ENCODE results near the gene C6orf120. TPM values are rescaled to one million over a fixed set of nuclear protein-coding genes. Genes with fewer than 3 reads are reported as not detected.

The C6orf120 gene
- total and polyA plus RNA-seq, 10 donors, result 6.7 to 39.5 (median 22.2) TPM

DNA sequence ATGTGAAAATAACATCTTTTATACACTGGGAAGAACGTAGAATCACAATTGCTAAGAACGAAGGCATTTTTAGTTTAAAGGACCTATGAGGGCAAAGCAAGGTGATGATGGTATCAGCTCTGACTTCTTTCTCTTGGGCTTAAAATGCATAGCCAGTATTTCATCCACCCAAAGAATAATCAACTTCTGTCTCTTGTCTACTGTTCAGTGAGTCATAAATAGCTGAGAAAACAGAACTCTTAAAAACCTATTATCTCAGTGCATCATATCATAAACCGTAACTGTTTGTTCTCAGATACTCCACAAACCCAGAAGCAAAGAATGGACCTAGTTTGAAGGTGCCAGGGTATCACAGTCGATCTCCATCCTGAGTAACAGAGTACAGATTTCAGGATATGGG, 17.2 kb downstream of the C6orf120 start:
- Histone ChIP-seq H3K27ac (no peak overlapping the region), H3K36me3 (peaks cover 0 to 45% (median 26%) of the 10 kb centered on the region in 6 donors), H3K4me1 (peaks cover 23 to 62% (median 33%) of the 10 kb centered on the region in 6 donors), H3K27me3 (replicated peaks in 1 of 7) (no peaks in the 10 kb centered on the region), H3K9me3 (no peaks in the 10 kb centered on the region), H3K4me3 (no peak overlapping the region)
- TF ChIP-seq POLR2AphosphoS5 (IDR thresholded peaks at IDR 0.05) (no peak), POLR2A (IDR thresholded peaks at IDR 0.05) (no peak)
- TF ChIP-seq, protein P1, sequence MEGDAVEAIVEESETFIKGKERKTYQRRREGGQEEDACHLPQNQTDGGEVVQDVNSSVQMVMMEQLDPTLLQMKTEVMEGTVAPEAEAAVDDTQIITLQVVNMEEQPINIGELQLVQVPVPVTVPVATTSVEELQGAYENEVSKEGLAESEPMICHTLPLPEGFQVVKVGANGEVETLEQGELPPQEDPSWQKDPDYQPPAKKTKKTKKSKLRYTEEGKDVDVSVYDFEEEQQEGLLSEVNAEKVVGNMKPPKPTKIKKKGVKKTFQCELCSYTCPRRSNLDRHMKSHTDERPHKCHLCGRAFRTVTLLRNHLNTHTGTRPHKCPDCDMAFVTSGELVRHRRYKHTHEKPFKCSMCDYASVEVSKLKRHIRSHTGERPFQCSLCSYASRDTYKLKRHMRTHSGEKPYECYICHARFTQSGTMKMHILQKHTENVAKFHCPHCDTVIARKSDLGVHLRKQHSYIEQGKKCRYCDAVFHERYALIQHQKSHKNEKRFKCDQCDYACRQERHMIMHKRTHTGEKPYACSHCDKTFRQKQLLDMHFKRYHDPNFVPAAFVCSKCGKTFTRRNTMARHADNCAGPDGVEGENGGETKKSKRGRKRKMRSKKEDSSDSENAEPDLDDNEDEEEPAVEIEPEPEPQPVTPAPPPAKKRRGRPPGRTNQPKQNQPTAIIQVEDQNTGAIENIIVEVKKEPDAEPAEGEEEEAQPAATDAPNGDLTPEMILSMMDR (IDR thresholded peaks at IDR 0.05 in 8 of 11, conservative IDR thresholded peaks at IDR 0.05 in 3 of 11), result no peak
- whole genome bisulfite sequencing, 5 donors, result 82 to 96% (median 94%) methylated on average over 4 of the region's 4 CpGs
- no peak for DNase-seq
- intact Hi-C loops (cut with DNase I; ENCODE audit: low total_unique reads), result no loop called here

DNA sequence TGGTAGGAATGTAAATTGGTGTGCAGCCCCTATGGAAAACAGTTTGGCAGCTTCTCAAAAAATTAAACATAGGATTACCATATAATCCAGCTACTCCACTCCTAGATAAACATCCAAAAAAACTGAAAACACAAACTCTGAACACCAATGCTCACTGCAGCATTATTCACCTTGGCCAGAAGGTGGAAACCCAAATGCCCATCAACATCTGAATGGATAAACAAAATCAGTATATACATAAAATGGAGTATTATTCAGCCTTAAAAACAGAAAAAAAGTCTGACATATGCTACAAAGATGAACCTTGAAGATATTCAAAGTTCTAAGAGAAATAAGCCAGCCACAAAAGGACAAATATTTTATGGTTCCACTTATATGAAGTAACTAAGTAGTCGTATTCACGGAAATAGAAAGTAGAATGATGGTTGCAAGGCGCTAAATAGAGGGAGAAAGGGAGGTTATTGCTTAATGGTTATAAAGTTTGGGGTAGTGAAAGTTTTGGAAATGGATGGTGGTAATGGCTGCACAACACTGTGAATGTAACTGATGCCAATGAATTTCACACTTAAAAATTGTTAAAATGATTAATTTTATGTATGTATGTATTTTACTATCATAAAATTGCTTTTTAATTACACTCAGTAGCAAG, 18.4 kb downstream of the C6orf120 start:
- Histone ChIP-seq H3K4me3 (no peak overlapping the region), H3K36me3 (peaks cover 0 to 33% (median 15%) of the 10 kb centered on the region in 6 donors), H3K9me3 (no peaks in the 10 kb centered on the region), H3K27ac (peak overlapping the region in 1 of 8 donors; percentile 3), H3K27me3 (replicated peaks in 1 of 7) (no peaks in the 10 kb centered on the region), H3K4me1 (peaks cover 23 to 69% (median 39%) of the 10 kb centered on the region in 6 donors)
- intact Hi-C loops (cut with DNase I; ENCODE audit: low total_unique reads), result no loop called here
- whole genome bisulfite sequencing, 5 donors, result 83 to 98% (median 90%) methylated on average over 3 of the region's 3 CpGs
- no peak for DNase-seq
- TF ChIP-seq POLR2A (IDR thresholded peaks at IDR 0.05), result no peak
- TF ChIP-seq, protein P1 (IDR thresholded peaks at IDR 0.05 in 8 of 11, conservative IDR thresholded peaks at IDR 0.05 in 3 of 11), result no peak
- TF ChIP-seq POLR2AphosphoS5 (IDR thresholded peaks at IDR 0.05), result no peak

DNA sequence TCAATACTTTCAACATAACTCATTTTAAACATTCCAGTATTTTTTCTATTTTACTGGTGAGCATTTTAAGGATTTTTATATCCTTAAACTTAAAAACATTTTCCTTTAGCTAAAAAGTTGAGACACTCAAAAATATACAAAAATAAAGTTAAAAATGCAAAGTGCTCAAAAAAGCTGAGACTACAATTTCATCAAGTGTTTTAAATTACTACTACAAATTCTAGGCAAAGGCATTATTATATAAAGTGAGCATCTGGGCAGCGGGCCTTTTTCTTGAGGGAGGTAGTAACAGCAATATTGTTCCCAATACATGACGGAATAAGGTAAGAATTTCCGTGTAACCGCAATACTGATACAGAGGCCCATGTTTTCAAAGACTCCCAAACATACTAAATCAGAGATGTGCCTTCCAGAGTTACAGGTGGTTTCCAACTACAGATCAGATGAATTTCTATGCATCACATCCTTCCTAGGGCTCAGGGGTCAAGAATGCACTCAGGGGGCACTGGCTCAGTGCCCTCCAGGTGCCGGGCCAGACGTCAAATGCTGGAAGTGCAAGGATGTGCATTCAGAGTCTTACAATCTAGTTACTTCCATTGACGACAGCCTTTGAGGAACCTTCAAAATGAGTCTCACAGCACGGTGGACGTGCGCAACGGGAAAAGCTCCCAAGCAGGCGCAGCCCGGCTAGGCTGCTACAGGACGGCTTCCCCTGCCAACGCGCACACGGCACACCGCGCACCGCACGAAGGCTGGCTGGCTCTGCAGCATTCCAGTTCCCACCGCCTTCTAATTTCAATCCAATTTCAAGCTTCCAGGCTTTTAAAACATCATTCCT, 20.7 kb downstream of the C6orf120 start:
- intact Hi-C loops (cut with DNase I; ENCODE audit: low total_unique reads), result no loop called here
- peak; percentile 87 for DNase-seq

More for the DNA sequence above, 20.7 kb downstream of the C6orf120 start:
- Histone ChIP-seq H3K4me3 (peak overlapping the region; percentile 44 to 91 (median 67)), H3K27me3 (replicated peaks in 1 of 7) (no peaks in the 10 kb centered on the region), H3K4me1 (peaks cover 23 to 69% (median 43%) of the 10 kb centered on the region in 6 donors), H3K27ac (peak overlapping the region; percentile 73 to 98 (median 94)), H3K9me3 (no peaks in the 10 kb centered on the region), H3K36me3 (peaks cover 0 to 11% (median 0%) of the 10 kb centered on the region in 6 donors)
- 5 to 7% (median 6%) methylated on average over 21 to 22 of the region's 22 CpGs for WGBS, 5 donors
- TF ChIP-seq POLR2A (IDR thresholded peaks at IDR 0.05) (no peak), POLR2AphosphoS5 (IDR thresholded peaks at IDR 0.05) (no peak)
- TF ChIP-seq, protein P1 (IDR thresholded peaks at IDR 0.05 in 8 of 11, conservative IDR thresholded peaks at IDR 0.05 in 3 of 11), result no peak
